ENCODE data around the gene SPSB4.

The SPSB4 gene

DNA sequence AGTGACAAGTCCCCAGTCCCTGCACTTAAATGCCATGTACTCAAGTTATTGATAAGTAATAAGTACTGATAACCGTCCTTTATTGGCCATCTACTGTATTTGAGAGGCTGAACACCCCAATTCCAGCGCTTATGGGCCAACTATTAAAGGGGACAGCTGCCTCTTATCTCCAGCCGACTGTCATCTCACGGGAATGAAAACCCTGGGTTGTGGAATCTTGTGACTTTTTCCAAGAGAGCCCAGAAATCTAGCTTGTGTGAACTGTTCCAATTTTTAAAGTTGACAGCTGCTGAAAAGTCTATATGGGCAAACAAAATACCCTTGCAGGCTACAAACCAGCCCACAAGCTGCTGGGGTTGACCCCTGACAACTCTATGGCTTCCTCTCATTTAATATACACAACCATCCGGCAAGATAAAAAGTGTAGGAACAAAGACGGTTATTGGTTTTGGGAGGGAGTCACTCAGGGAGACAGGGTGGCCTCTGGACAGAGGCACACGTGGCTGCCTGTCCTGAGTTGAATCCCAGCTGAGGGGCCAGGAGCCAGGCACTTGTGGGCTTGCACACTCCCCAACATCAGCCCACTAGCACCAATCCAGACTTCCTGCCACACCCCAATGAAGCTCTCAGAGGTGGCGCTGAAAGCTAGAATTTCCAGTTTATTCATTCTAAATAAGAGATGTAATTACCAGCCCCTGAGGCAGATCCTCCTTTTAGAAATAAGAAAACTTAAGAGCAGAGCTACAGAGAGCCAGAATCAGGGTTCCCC lies 16.2 kb downstream of the SPSB4 start:
- H3F3A ChIP-seq (ENCODE audit: insufficient read depth, low read length): no peaks in the 10 kb centered on the region
- no peak overlapping the region for H3K9ac ChIP-seq (ENCODE audit: low read length)
- no peaks in the 10 kb centered on the region for H3K36me3 ChIP-seq (replicated peaks; ENCODE audit: insufficient read depth, low read length)
- H3K9me3 ChIP-seq (replicated peaks; ENCODE audit: insufficient read depth, low read length): no peaks in the 10 kb centered on the region
- no peaks in the 10 kb centered on the region for H3K27me3 ChIP-seq (replicated peaks; ENCODE audit: insufficient read depth, low read length)
- H3K4me1 ChIP-seq (ENCODE audit: low read length): no peaks in the 10 kb centered on the region
- TF ChIP-seq EZH2phosphoT487 (IDR thresholded peaks at IDR 0.05; ENCODE audit: low read length) (no peak), EZH2 (optimal IDR thresholded peaks at IDR 0.05; ENCODE audit: low read depth, low read length) (no peak)
- TF ChIP-seq, protein P1, sequence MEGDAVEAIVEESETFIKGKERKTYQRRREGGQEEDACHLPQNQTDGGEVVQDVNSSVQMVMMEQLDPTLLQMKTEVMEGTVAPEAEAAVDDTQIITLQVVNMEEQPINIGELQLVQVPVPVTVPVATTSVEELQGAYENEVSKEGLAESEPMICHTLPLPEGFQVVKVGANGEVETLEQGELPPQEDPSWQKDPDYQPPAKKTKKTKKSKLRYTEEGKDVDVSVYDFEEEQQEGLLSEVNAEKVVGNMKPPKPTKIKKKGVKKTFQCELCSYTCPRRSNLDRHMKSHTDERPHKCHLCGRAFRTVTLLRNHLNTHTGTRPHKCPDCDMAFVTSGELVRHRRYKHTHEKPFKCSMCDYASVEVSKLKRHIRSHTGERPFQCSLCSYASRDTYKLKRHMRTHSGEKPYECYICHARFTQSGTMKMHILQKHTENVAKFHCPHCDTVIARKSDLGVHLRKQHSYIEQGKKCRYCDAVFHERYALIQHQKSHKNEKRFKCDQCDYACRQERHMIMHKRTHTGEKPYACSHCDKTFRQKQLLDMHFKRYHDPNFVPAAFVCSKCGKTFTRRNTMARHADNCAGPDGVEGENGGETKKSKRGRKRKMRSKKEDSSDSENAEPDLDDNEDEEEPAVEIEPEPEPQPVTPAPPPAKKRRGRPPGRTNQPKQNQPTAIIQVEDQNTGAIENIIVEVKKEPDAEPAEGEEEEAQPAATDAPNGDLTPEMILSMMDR (IDR thresholded peaks at IDR 0.05; ENCODE audit: low read length): no peak
- H3K9me2 ChIP-seq (replicated peaks; ENCODE audit: insufficient read depth, low read length): no peaks in the 10 kb centered on the region
- no peak overlapping the region for H3K4me3 ChIP-seq (ENCODE audit: low read length)
- DNase-seq: no peak
- H2AFZ ChIP-seq (ENCODE audit: low read length): no peak overlapping the region
- H3K4me2 ChIP-seq (ENCODE audit: low read depth, low read length): no peak overlapping the region
- H3K79me2 ChIP-seq (ENCODE audit: low read length): no peaks in the 10 kb centered on the region
- H3K27ac ChIP-seq (ENCODE audit: low read length): no peak overlapping the region
- H4K20me1 ChIP-seq (ENCODE audit: insufficient read depth, low read length): no peaks in the 10 kb centered on the region

DNA sequence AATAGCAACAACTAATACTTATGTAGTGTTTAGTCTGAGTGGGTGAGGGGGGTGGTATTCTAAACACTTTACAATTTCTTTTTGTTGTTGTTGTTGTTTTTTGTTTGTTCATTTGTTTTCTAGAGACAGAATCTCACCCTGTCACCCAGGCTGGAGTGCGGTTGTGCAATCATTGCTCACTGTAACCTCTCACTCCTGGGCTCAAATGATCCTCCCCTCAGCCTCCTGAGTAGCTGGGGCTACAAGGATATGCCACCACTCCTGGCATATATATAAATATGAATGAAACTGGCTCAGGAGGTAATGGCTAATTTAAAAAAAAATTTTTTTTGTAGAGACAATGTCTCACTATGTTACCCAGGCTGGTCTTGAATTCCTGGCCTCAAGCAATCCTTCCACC lies 19.1 kb downstream of the SPSB4 start:
- Histone ChIP-seq H3K27me3 (replicated peaks; ENCODE audit: insufficient read depth, low read length) (no peaks in the 10 kb centered on the region), H3K79me2 (ENCODE audit: low read length) (no peaks in the 10 kb centered on the region), H3K27ac (ENCODE audit: low read length) (no peak overlapping the region), H3K4me1 (ENCODE audit: low read length) (no peaks in the 10 kb centered on the region), H3K9ac (ENCODE audit: low read length) (no peak overlapping the region), H3K4me3 (ENCODE audit: low read length) (no peak overlapping the region), H3K4me2 (ENCODE audit: low read depth, low read length) (no peak overlapping the region), H3K9me3 (replicated peaks; ENCODE audit: insufficient read depth, low read length) (no peaks in the 10 kb centered on the region), H3K36me3 (replicated peaks; ENCODE audit: insufficient read depth, low read length) (no peaks in the 10 kb centered on the region), H4K20me1 (ENCODE audit: insufficient read depth, low read length) (no peaks in the 10 kb centered on the region), H3F3A (ENCODE audit: insufficient read depth, low read length) (no peaks in the 10 kb centered on the region), H2AFZ (ENCODE audit: low read length) (no peak overlapping the region), H3K9me2 (replicated peaks; ENCODE audit: insufficient read depth, low read length) (no peaks in the 10 kb centered on the region)
- TF ChIP-seq EZH2 (optimal IDR thresholded peaks at IDR 0.05; ENCODE audit: low read depth, low read length) (no peak), EZH2phosphoT487 (IDR thresholded peaks at IDR 0.05; ENCODE audit: low read length) (no peak)
- TF ChIP-seq, protein P1 (IDR thresholded peaks at IDR 0.05; ENCODE audit: low read length): no peak
- no peak for DNase-seq

DNA sequence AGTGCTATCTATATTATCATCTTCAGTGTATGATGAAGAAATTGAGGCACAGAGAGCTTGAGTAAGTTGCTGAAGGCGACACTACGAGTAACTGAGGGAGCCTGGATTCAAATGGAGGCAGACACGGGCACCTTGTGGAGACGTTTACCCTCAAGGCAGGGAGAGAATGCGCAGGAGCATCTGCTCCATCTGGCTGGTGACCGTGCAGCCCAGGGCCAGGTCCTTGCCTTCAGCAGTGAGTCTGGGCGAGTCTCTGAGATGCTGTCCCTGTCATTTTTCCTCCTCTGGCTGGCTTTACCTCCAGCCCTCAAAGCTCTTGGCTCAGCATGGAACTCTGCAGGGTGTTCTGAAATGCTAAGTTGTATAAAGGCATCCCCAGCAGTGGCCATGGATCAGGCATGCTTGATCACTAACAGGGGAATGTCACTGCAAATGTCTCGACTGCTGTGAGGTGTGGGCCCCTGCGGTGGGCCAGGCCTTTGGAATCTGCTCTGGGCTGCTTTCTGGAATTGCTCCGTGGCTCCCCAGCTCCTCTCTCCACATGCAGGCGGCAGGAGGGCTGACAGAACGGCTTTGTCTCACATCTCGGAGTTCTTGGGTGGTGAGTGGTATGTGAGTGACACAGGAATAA lies 19.7 kb downstream of the SPSB4 start:
- Histone ChIP-seq H3K4me3 (ENCODE audit: low read length) (no peak overlapping the region), H3K79me2 (ENCODE audit: low read length) (no peaks in the 10 kb centered on the region), H3K36me3 (replicated peaks; ENCODE audit: insufficient read depth, low read length) (no peaks in the 10 kb centered on the region), H3K9me2 (replicated peaks; ENCODE audit: insufficient read depth, low read length) (no peaks in the 10 kb centered on the region), H3K27me3 (replicated peaks; ENCODE audit: insufficient read depth, low read length) (no peaks in the 10 kb centered on the region), H3K9me3 (replicated peaks; ENCODE audit: insufficient read depth, low read length) (no peaks in the 10 kb centered on the region), H3K4me1 (ENCODE audit: low read length) (no peaks in the 10 kb centered on the region), H4K20me1 (ENCODE audit: insufficient read depth, low read length) (no peaks in the 10 kb centered on the region), H3F3A (ENCODE audit: insufficient read depth, low read length) (no peaks in the 10 kb centered on the region), H2AFZ (ENCODE audit: low read length) (no peak overlapping the region), H3K4me2 (ENCODE audit: low read depth, low read length) (no peak overlapping the region), H3K9ac (ENCODE audit: low read length) (no peak overlapping the region), H3K27ac (ENCODE audit: low read length) (no peak overlapping the region)
- TF ChIP-seq, protein P1 (IDR thresholded peaks at IDR 0.05; ENCODE audit: low read length): no peak
- TF ChIP-seq EZH2 (optimal IDR thresholded peaks at IDR 0.05; ENCODE audit: low read depth, low read length) (no peak), EZH2phosphoT487 (IDR thresholded peaks at IDR 0.05; ENCODE audit: low read length) (no peak)
- DNase-seq: no peak

Data from MM.1S (cell line).